ENCODE results near the gene LCE3E.
"Not testable (repeated sequence)": the region's sequence is repeated elsewhere in the genome, so short reads cannot be mapped to it uniquely, and the experiment has no call there.

LCE3E gene, protein sequence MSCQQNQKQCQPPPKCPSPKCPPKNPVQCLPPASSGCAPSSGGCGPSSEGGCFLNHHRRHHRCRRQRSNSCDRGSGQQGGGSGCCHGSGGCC

DNA sequence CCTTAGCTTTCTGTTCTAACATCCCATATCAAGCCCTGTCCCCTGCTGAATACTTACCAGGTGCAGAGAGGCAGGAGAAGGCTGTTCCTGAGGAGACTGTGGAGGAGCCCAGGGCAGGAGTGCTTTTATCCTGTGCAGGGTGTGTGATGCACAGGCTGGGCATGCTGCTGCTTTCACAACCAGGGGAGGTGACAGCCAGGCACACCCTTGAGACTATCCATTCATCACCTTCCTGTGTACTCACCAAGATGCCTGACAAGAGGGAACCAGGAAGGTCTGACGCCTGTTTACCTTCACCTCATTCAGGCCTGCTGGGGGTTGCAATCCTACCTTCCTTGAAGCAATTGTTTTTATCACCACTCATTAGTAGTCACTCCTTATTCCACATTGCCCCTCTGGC is at the start of gene LCE3E:
Gene LCE3E (minus strand): TSS at position 100 of the 400 bp plus-strand sequence. CDS start 572 bp downstream, outside the sequence.
- no peak for DNase-seq

- DNase-seq = no peak
Measured at GRCh38 chr1:152613511-152613910, 46.9 kb upstream of the LCE3E start, which contains the start of gene LCE3B. LCE3B (plus strand) TSS chr1:152613811; CDS start chr1:152613811, 0 bp downstream.

- no peak for DNase-seq
Measured at GRCh38 chr1:152599934-152600333, 33.4 kb upstream of the LCE3E start, which contains the start of gene LCE3C. LCE3C (plus strand) TSS chr1:152600234; CDS start chr1:152600732, 498 bp downstream.

- DNase-seq = no peak
Measured at GRCh38 chr1:152596986-152597385, 30.4 kb upstream of the LCE3E start.

DNA sequence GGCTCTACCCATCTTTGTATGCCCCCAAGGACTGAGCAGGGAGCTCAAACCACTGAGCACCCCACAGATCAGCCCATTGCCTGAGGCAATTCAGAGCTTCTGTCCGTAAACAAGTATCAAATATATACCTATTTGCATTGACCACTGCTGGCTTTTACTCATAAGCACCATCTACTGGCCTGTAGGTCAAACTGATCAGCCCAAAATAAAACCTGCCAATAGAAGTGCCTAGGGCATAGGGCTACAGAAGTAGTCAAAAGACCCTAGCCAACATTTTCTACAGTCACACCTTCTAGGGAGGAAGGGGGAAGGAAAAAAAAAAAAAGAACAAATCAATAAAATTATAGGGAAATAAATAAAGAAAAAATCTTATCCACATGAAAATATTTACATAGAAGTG is 19.0 kb upstream of the LCE3E start:
- no peak for DNase-seq

DNA sequence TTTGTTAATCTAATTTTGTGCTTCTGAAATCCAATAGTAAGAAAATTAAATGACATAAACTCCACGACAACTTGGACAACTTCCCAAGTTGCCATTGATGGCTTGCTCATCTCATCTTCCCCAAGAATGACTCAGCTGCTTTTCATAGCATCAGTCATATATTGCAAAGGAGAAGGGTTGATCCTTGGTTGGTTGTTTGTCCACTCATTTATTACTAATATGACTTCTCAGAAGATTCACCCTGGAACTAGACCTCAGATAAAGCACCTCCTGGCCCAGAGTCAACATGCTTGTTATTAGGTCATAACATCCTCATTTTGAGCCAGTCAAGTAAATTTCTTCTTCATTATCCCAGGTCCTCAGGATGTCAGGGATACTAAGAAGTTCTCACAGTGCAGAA is 16.1 kb upstream of the LCE3E start:
- no peak for DNase-seq

GRCh38 chr1:152580433-152580832 is 13.9 kb upstream of the LCE3E start, which contains the start of gene LCE3D:
LCE3D (minus strand) TSS chr1:152580516; CDS start chr1:152579936, 580 bp downstream.
- no peak for DNase-seq

GRCh38 chr1:152579526-152579925 is 12.9 kb upstream of the LCE3E start:
- not testable (repeated sequence) for DNase-seq

GRCh38 chr1:152577168-152577567 is 10.6 kb upstream of the LCE3E start:
- DNase-seq = no peak

GRCh38 chr1:152565535-152566215 is 905 bp downstream of the LCE3E start:
- no peak for DNase-seq

DNA sequence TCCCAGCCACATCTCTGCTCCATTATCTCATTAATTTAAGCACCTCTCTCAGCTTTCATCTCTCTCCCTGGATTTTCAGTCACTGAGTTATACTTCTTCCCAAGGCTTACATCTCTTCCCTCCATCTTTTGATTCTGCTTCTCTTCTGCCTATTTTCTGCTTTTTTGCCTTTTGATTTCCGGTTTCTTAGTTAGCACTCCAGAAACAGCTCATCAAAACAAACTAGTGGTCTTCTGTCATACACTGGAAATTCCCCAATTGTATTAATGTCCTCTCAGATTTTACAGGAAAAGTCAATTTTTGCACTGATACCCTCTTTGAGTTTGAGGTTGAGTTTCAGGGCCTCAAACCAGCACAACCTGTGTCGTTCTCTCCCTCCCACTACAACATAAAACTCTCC is 1.5 kb downstream of the LCE3E start:
- no peak for DNase-seq

DNA sequence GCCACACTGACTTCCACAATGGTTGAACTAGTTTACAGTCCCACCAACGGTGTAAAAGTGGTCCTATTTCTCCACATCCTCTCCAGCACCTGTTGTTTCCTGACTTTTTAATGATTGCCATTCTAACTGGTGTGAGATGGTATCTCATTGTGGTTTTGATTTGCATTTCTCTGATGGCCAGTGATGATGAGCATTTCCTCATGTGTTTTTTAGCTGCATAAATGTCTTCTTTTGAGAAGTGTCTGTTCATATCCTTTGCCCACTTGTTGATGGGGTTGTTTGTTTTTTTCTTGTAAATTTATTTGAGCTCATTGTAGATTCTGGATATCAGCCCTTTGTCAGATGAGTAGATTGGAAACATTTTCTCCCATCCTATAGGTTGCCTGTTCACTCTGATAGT is 18.2 kb downstream of the LCE3E start:
- DNase-seq = not testable (repeated sequence)

DNA sequence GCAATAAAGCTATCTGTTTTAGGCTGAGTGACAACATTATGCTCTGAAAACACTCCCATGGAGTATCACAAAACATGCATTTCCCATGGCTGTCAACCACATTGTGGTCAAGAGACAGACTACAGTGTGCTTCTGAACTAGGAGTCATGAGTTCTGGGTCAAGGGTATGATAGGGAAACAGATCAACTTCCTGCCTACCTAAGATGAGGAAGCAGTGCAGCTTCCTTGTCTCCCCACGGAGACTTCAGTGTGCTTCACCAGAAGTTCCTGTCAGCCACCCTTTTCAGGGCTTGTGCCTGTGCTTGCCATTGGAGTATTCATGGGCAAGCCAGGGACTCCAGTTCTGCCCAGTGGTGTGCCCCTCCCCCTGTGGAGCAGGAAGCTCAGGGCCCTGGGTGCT is 19.9 kb downstream of the LCE3E start:
- DNase-seq = no peak

DNA sequence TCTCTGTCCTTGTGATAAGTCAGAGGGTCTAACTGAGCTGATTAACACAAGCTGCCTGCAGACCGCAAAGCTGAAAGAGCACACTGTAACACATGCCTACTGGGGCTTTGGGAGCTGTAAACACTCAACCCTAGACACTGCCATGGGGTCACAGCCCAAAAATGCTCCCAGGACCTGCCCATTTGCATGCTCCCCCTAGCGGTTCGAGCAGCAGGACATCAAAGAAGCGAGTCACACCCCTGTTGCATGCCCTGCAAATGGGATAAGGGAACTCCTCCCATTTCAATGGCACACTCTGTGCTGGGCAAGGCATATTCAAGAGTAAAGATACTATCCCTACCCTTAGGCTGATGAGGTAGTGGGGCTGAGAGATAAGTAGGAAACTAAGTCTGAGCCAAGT is 22.8 kb downstream of the LCE3E start:
- DNase-seq = no peak

DNA sequence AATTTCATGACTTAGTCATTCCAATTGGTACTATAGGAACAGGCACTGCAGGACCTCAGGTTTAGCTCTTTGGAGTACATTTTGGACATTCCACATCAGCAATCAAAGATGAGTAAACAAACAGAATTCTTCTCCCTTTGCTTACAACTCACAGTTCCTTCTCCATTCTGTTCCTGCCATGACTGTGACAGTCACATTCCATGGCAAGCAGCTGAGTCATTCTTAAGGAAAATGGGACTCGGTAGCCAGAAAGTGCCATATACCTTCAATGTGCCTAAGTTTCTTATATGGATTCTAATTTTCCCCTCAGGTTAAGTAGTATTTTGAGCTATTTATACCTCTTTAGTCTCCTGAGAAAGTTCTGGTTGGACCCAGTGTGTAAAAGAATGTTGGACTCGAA is 26.7 kb downstream of the LCE3E start:
- no peak for DNase-seq

DNA sequence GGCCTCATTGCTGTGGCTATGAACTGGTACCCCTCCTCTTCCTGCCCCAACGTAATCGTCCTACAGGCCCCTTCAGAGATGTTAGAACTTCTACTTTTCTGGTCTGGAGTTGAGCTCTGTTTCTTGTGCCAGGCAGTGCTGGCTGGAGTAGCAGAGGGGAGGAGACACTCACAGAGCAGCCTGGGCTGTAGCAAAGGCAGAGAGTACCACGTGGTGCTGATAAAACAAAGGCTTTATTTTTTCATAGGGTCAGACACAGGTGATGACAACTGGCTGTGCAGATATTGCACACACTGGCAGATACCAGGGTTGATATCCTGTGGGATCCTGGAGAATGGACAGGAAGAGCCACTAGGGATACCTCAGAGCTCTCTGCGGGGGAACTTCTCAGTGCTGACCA is 29.1 kb downstream of the LCE3E start:
- no peak for DNase-seq

- no peak for DNase-seq
Measured at GRCh38 chr1:152535774-152536173, 30.8 kb downstream of the LCE3E start.

GRCh38 chr1:152533327-152533938 is 33.1 kb downstream of the LCE3E start:
- peak; percentile 50 for DNase-seq

DNA sequence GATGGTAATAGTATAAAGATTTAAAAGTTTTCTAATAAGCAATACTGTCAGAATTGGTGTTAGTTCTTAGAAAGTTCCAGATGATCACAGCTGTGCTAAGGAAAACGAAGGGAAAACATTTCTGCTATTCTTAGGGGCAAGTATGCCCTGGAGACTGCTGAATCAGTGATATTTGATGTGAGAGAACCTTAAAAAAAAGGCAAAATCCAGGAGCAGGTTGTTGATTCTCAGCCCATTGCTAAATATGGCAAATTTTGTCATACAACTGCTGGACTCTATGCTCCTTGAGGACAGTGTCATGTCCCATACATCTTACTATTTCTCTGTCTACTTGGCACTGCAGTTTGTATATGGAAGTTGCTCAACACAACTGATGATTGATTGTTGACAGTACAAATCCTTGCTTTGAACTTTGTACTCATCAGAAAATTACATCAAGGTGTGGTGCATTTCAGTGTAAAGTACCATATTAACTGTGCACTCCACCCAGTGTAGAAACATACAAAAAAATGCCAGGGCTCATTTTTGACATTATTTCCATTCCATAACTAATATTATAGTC is 41.4 kb downstream of the LCE3E start:
- no peak for DNase-seq

DNA sequence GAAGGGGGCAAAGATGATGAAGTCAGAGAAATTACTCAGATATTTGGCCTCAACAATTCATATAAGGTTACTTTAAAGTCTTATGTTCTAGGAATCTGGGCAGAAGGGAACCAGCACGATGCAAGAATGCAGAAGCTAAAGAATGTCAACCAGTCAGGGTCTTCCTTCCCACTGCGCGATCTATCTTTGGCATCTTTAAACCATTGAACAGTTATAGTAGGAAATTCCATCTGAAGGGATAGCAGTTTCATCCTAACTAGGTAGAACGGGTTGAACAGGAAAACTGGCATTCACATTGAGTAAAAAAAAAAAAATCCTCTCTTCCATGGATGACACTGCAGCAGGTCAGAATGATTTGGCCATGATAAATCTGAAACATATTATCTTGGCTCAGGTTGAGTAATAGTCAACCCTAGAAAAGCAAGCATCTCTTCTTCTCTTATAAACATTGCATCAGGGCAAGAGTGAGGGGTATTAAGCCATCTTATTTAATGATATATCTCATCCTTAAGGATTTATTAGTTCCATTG is 46.0 kb downstream of the LCE3E start:
- DNase-seq = no peak

DNA sequence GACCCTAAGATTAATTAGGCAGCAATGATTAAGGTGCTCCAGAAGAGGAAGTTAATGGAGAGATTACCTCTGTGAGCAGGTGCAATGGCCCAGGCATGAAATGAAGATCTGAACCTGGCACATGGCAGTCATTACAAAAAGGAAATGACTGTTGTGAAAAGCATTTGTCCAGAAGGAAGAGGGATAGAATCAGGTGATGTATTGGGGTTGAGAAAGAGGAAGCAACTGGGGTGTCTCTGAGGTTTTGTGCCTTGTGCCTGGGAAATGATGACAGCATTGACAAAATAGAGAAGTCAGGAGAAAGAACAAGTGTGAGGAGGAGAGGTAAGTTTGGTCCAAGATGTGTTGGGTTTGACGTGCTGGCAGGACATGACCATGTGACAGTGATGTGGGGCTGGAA is 46.7 kb downstream of the LCE3E start:
- DNase-seq = peak; percentile 63

DNA sequence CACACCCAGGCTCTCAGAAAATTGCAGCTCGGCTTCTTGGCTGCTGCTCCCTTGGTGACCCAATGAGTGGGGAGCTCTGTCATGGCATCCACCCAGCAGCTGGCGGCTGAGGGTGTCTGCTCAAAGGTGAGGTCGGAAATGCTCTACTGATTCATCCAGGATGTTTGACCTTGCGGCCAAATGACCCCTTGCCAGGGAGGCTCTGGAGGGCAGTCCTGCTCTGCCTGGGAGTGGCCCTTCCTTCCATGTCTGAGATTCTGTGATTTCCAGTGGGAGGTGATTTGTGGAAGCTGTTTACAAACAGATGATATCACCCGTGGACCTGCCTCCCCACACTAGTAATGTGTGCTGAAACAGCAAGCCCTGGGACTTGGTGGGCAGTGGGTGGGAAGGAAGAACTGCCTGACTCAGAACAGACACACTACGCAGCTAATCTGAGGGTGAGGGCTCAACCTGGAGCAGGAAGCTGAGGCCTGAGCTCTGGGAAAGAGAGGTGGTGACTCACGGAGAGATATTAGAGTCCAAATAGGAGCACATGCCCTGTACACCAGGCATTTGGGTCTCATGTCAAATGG is 49.3 kb downstream of the LCE3E start:
- no peak for DNase-seq

DNA sequence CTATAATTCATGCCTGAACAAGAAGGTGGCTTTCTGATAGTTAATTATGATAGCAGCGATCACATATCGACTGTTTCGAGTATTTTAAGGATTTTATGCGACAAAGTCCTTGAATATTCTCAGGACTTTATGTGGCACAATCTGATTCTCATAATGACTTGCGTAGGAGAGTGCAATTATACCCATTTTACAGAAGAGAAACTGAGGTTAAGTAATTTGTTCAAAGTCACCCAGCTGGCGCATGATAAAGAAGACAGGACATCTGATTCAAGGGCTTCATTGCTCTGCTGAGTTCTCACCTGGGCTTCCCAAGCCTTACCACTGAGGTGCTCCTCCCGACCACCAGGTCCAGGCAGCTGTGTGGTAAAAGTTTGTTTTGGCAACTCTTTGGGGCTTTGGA is 50.5 kb downstream of the LCE3E start:
- no peak for DNase-seq

All from KG1 (cell line).